Thyroid gland (tissue), 4 donors: ENCODE data around the gene NFYC.

ENCODE experiments used
- CTCF ChIP-seq, 6 experiments: fragments of 200-600 bp in 3 of 6; fragments of 450-650 bp in 3 of 6; sonication (generic) in 3 of 6; IDR thresholded peaks; one replicate each; pipeline ENCODE4 v1.5.1; 2016 to 2019; ENCODE audit warnings: antibody characterized with exemption in 6 of 6, mild to moderate bottlenecking in 2 of 6, inconsistent platforms in 1 of 6, moderate library complexity in 1 of 6
- POLR2A ChIP-seq, 2 donors: fragments of 450-650 bp; IDR thresholded peaks; one replicate each; pipeline ENCODE4 v1.6.1; 2017; ENCODE audit warnings: antibody characterized with exemption in 2 of 2, mild to moderate bottlenecking in 2 of 2, moderate library complexity in 1 of 2

- TF ChIP-seq CTCF (IDR thresholded peaks at IDR 0.05) (no peak), POLR2A (IDR thresholded peaks at IDR 0.05) (no peak)
Observed at GRCh38 chr1:40803447-40803846, 111.9 kb downstream of the NFYC start.
